NCI-H128 (cell line): ENCODE results near the gene CPLANE1.

Experiments
- DNase-seq: peaks from one replicate; lab custom pipeline; 2025; ENCODE audit not compliant: unreplicated experiment; lab: John Stamatoyannopoulos, UW

The CPLANE1 gene

DNA sequence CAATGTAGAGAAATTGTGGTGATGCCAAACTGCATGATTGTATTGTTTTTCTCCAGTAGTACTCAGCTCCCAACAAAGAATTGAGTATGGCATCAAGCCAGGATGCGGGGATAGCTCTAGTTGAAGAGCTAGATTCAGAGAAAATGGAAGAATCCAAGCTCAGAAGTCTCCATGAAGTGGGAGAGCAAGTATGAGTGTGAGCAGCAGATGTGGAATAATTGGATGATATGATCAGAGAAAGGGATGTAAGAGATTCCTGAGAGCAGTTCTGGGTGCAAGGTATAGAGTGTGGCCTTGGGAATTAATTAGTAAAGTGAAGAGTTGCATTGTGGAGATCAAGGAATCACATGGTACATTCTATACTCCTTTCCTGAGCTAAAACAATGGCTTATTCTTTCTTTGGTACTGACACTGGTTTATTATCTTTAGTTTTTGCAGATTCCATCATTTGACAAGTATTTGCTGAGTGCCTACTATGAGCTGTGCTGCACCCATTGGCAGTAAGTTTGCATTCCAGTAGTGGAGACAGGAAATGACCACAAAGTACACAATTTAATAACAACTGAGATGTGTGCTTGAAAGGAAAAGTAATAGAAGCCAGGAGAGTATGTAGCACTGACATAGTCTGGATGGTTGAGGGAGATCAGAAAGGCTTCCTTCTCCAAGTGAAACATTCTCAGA is 177.1 kb downstream of the CPLANE1 start:
- no peak for DNase-seq

DNA sequence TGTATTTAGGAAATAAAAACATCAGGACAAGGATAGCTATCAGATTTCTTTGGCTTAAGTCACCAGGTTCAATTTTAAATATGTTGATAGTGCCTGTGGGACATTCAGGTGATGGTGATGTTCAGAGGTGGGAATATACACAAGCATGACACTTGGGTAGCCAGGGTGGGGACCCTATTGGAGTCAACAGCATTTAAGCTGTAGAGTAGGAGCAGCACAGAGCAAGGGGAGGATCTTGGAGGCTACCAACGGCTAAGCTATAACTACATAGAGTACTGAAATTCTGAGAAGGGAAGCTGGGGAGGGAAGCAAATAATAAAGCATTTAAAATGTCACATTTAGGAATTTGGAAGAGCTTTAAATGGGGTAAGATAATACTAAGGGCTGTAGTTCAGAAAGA is 177.7 kb downstream of the CPLANE1 start:
- DNase-seq, result no peak

DNA sequence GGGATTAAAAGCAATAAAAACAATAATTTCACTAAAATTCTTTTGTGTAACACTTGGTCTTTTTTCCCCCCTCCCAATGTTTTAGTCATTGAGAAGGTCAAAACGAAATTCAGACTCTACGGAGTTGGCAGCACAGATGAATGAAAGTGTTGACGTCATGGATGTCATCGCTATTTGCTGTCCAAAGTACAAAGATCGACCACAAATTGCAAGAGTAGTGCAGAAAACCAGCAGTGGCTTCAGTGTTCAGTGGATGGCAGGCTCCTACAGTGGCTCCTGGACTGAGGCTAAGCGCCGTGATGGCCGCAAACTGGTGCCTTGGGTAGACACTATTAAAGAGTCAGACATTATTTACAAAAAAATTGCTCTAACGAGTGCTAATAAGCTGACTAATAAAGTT is 184.7 kb downstream of the CPLANE1 start:
- DNase-seq, result no peak

DNA sequence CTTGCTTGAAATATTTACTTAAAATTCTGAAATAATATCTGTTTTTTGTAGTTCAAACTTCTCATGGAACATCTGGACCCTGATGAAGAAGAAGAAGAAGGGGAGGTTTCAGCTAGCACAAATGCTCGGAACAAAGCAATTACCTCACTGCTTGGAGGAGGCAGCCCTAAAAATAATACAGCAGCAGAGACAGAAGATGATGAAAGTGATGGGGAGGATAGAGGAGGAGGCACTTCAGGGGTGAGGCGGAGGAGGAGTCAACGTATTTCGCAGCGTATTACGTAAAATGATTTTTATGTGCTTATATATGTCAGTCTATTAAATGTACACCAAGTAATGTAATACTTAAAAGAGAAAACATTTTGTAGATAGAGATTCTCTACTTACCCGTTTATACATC is 185.4 kb downstream of the CPLANE1 start:
- DNase-seq, result no peak

DNA sequence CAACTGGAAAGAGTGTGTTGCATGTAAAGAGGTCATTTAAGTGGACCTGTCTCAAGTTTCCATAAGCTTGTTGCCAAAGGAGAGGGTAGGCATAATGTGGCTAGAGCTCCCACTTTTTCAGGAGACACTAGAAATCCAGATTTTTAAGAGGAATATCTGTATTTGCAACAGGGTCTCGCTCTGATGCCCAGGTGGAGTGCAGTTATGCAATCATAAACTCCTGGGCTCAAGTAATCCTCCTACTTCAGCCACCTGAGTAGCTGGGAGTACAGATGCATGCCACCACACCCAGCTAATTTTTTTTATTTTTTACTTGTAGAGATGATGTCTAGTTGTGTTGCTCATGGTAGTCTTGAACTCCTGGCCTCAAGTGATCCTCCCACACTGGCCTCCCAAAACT is 189.1 kb downstream of the CPLANE1 start:
- DNase-seq, result no peak

DNA sequence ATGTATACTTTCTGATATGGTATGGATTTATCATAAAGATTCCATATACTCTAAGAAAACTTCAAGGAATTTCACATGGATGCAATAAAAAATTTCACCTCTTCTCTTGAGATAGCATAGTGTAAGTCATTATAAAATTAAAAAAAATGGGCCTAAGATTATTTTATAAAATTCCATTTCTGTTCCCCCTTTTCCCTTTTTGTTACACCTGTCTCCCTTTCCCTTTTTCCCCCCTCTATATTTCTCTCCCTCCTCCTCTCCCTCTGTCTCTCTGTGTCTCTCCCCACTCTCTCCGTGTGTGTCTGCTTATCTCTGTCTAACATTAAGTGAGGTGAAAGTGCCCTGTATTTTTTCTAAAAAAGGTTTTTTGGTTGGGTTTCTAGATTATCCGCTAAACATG is 192.4 kb downstream of the CPLANE1 start:
- DNase-seq, result no peak
